HUES48 (cell line): ENCODE measurements around the gene TIA1.
A peak's percentile ranks its signal among the peaks of the same experiment; 100 is the strongest.
"Not testable (repeated sequence)": the region's sequence is repeated elsewhere in the genome, so short reads cannot be mapped to it uniquely, and the experiment has no call there.

ENCODE experiments used
- H3K27ac ChIP-seq: one replicate; pipeline ENCODE4 v1.7.0; 2013; ENCODE audit warnings: low read depth, low read length, inconsistent platforms
- H3K27me3 ChIP-seq: 2 replicates; pipeline ENCODE4 v1.6.1; 2013; ENCODE audit warnings: mild to moderate bottlenecking, low read length; ENCODE audit not compliant: control insufficient read depth, insufficient read depth
- H3K36me3 ChIP-seq: 2 replicates; pipeline ENCODE4 v1.6.1; 2013; ENCODE audit warnings: low read length; ENCODE audit not compliant: control insufficient read depth, insufficient read depth
- H3K4me1 ChIP-seq: 2 replicates; pipeline ENCODE4 v1.6.1; 2013; ENCODE audit warnings: mild to moderate bottlenecking, low read length; ENCODE audit not compliant: control insufficient read depth, insufficient read depth
- H3K4me3 ChIP-seq: 2 replicates; pipeline ENCODE4 v1.5.1; 2013; ENCODE audit warnings: mild to moderate bottlenecking, low read depth, low read length
- H3K9ac ChIP-seq: 2 replicates; pipeline ENCODE4 v1.6.1; 2013; ENCODE audit warnings: mild to moderate bottlenecking, low read depth, low read length, moderate library complexity
- H3K9me3 ChIP-seq: 2 replicates; pipeline ENCODE4 v1.6.1; 2013; ENCODE audit warnings: low read length; ENCODE audit not compliant: control insufficient read depth, insufficient read depth

TIA1 gene

DNA sequence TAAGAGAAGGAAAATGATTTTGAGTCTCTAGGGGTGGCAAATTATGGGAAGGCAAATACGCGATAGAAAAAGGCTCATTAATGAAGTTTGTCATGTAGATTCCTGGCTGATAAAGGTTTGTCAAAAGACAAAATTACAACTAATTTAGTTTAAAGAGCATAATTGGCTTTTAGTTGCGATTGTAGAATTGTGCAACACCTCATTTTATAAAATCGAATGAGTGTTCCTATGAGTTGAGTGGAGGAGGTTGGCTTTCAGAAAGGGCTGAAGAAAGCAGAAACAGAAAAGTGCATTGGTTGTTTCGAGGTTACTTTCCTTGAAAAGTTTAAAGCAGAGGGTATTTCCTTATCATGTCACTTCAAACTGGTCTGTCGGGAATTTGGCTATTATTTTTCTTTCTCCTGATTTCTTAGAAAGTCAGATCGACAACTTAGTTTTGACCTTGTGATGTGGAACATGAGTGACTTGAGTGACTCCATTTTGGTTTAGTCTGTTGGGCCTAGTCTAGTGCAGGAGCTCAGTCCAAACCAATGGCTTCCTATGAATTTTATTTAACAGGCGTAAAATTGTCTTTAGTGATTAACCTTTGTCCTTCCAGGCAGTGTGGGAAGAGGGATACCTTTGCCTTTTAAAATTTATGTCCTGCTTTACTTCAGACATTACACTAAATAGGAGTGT is 7.3 kb upstream of the TIA1 start:
- peaks cover 7% of the 10 kb centered on the region; the same call in 1 of the 2 replicates for H3K4me1 ChIP-seq
- no peak overlapping the region for H3K27ac ChIP-seq
- no peaks in the 10 kb centered on the region for H3K9me3 ChIP-seq
- H3K36me3 ChIP-seq: peaks cover 11% of the 10 kb centered on the region; the same call in 1 of the 2 replicates
- no peak overlapping the region for H3K4me3 ChIP-seq
- no peak overlapping the region for H3K9ac ChIP-seq
- H3K27me3 ChIP-seq: no peaks in the 10 kb centered on the region

DNA sequence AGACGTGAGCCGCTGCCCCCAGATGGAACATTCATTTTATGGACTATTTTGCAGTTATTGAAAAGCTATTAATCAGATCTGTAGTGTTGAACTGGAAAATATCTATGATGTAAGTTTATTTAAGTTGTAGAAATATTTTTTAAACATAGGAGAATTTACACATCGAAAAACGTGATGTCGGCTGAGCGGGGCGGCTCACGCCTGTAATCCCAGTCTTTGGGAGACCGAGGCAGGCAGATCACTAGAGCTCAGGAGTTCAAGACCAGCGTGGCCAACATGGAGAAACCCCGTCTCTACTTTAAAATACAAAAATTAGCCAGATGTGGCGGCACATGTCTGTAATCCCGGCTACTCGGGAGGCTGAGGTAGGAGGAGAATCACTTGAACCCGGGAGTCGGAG is 2.0 kb upstream of the TIA1 start:
- no peaks in the 10 kb centered on the region for H3K27me3 ChIP-seq
- H3K9ac ChIP-seq: no peak overlapping the region
- no peak overlapping the region for H3K27ac ChIP-seq
- H3K4me3 ChIP-seq: no peak overlapping the region
- H3K4me1 ChIP-seq: peaks cover 5% of the 10 kb centered on the region; the same call in 1 of the 2 replicates
- peaks cover 7% of the 10 kb centered on the region; the same call in 1 of the 2 replicates for H3K36me3 ChIP-seq
- no peaks in the 10 kb centered on the region for H3K9me3 ChIP-seq

DNA sequence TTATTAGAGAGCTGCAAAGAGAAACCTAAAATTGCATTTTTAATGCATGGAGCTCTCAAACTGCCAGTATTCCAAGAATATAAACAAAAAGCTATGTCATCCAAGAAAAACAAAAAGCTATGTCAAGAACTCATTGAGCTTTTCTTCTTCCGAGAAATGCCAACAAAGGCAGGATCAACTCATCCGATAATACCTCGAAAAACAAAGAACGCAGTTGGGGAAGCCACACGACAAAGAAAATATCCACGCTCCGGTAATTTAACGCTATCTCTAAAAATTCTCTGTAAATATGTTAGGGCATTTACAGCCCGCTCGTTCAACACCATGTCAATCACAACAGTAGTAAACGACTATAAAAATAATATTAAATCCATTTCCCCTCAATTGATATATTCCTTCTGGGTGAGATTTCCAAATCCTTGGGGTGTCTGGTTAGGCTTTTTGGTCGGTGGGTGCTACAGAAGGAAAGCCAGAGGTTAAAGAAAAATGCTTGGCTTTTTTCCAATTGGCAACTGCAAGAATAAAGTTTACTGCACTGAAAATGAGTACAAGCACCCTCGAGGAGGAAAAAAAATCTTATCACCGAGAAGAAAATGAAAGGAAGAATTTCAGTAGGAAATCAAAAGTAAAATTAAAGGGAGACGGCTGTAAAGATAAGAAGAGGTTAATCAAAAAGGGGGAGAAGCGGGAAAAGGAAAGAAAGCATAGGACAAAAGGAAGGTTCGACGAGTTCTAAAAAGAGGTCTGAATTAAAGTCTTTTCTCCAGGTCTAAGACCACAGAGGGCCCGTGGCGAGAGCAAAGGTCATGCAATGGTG is 856 bp downstream of the TIA1 start:
- peak overlapping the region; percentile 99 for H3K27ac ChIP-seq
- no peaks in the 10 kb centered on the region for H3K27me3 ChIP-seq
- H3K36me3 ChIP-seq: peaks cover 10% of the 10 kb centered on the region; the same call in 1 of the 2 replicates
- H3K4me1 ChIP-seq: peaks cover 23% of the 10 kb centered on the region
- H3K4me3 ChIP-seq: peak overlapping the region; percentile 100
- H3K9me3 ChIP-seq: no peaks in the 10 kb centered on the region
- peak overlapping the region; percentile 100 for H3K9ac ChIP-seq

DNA sequence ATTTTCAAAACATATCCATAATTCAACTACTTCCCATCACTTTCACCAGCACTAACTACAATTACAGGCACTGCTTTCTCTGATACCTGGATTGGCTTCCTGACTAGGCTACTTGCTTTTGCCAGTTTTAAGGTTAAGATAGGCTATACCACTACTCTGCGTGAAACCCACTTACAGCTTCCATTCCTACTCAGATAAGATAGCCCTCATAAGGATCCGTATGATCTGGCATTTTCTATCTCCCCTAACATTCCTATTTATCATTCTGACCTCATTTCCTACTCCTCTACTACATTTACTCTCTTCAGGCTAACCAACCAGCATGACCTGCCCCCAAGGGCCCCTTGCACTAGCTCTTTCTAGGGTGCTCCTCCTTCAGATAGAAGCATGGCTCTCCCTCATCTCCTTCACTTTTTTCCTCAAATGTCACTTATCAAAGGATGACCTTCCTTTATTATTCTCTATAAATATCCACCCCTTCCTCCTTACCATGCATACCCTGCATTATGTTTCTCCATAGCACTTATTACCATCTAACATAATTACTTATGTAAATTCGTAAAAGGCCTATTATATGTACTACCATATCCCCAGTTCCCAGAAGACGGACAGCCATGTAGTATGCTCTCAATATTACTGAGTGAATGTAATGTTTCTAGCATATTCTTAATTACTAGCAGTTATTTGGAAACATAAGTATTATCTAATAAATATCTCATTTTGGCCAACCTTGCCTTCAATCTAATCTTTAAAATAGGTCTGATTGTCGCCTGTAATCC is 4.4 kb downstream of the TIA1 start:
- H3K4me1 ChIP-seq: peaks cover 24% of the 10 kb centered on the region
- H3K36me3 ChIP-seq: peaks cover 37% of the 10 kb centered on the region
- H3K9me3 ChIP-seq: no peaks in the 10 kb centered on the region
- no peak overlapping the region; the same call in 1 of the 2 replicates for H3K4me3 ChIP-seq
- H3K27me3 ChIP-seq: no peaks in the 10 kb centered on the region
- H3K9ac ChIP-seq: no peak overlapping the region
- H3K27ac ChIP-seq: no peak overlapping the region

DNA sequence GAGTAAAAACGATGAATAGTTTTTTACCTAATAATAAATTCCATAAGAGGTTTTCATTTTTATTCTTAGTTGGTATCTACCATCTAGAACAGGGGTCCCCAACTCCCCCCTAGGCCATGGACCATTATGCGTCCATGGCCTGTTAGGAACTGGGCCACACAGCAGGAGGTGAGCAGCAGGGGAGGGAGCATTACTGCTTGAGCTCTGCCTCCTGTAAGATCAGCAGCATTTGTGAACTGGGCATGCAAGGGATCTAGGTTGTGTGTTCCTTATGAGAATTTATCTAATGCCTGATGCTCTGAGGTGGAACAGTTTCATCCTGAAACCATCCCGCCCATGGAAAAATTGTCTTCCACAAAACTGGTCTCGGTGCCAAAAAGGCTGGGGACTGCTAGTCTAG is 5.9 kb downstream of the TIA1 start:
- no peak overlapping the region for H3K9ac ChIP-seq
- peaks cover 24% of the 10 kb centered on the region for H3K4me1 ChIP-seq
- no peaks in the 10 kb centered on the region for H3K9me3 ChIP-seq
- no peak overlapping the region for H3K4me3 ChIP-seq
- H3K36me3 ChIP-seq: peaks cover 43% of the 10 kb centered on the region
- H3K27me3 ChIP-seq: no peaks in the 10 kb centered on the region
- H3K27ac ChIP-seq: no peak overlapping the region

DNA sequence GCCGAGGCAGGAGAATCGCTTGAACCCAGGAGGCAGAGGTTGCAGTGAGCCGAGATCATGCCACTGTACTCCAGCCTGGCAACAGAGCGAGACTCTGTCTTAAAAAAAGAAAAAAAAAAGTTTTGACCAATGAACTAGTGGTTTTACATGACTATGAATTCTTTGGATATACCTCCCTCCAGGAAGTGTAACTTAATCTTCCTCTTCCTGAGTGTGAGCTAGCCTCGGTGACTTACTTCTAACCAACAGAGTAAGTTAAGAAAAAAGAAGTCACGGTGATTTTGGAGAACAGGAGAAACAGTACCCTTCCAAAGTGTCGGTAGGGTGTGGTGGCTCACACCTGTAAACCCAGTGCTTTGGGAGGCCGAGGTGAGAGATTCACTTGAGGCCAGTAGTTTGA is 7.1 kb downstream of the TIA1 start:
- peaks cover 53% of the 10 kb centered on the region for H3K36me3 ChIP-seq
- H3K27me3 ChIP-seq: no peaks in the 10 kb centered on the region
- H3K9ac ChIP-seq: no peak overlapping the region
- H3K27ac ChIP-seq: no peak overlapping the region
- H3K4me3 ChIP-seq: no peak overlapping the region
- peaks cover 24% of the 10 kb centered on the region for H3K4me1 ChIP-seq
- H3K9me3 ChIP-seq: no peaks in the 10 kb centered on the region

DNA sequence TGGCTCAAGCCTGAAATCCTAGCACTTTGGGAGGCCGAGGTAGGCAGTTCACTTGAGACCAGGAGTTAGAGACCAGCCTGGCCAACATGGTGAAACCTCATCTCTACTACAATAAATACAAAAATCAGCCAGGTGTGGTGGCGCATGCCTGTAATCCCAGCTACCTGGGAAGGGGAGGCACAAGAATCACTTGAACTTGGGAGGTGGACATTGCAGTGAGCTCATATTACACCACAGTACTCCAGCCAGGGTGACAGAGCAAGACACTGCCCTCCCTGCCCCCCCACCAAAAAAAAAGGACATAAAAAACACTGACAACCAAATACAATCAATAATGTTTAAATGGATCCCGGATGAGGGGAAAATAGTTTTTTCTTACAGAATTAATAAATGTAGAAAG is 7.8 kb downstream of the TIA1 start:
- H3K27me3 ChIP-seq: no peaks in the 10 kb centered on the region
- peaks cover 20% of the 10 kb centered on the region for H3K4me1 ChIP-seq
- H3K27ac ChIP-seq: no peak overlapping the region
- no peak overlapping the region for H3K9ac ChIP-seq
- H3K9me3 ChIP-seq: no peaks in the 10 kb centered on the region
- peaks cover 56% of the 10 kb centered on the region for H3K36me3 ChIP-seq
- H3K4me3 ChIP-seq: no peak overlapping the region

DNA sequence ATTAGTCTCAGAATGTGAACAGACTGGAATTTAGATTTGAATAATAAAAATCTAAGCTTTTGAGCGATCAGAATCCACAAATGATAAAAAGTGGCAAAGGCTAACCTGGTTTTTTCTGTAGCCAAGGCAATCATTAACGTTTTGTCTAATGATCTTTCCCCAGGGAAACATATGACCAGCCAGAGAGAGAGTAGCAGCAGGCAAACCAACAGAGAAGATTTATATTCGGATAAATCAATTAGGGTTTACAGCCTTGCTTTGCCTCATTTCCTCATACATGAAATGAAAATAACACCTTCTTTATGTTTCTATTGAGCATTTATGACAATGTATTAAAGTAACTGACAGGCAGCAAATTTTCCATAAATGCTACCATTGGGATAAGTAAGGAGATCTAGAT is 14.5 kb downstream of the TIA1 start:
- no peak overlapping the region for H3K27ac ChIP-seq
- H3K36me3 ChIP-seq: peaks cover 82% of the 10 kb centered on the region
- H3K9me3 ChIP-seq: no peaks in the 10 kb centered on the region
- H3K27me3 ChIP-seq: no peaks in the 10 kb centered on the region
- H3K9ac ChIP-seq: no peak overlapping the region
- no peaks in the 10 kb centered on the region for H3K4me1 ChIP-seq
- no peak overlapping the region for H3K4me3 ChIP-seq

DNA sequence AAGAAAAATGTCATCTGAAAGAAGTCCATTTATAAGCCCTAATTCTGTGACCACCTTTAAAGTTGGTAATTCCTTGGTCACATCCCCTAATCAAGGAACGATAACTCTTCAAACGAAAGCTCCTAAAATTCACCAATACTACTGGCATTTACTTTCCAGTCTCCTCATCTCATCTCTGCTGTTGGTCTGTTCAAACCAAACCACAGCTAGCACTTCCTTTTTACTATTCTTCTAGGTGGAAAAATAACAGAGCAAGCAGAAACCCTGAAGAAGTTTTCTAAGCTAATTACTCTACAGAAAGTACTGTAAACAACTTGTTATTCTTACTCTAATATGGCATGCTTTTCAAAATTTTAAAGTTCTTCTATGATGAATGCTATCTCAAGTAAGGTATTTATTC is 21.6 kb downstream of the TIA1 start:
- Histone ChIP-seq H3K36me3 (peaks cover 98% of the 10 kb centered on the region), H3K9ac (no peak overlapping the region), H3K27ac (no peak overlapping the region), H3K27me3 (no peaks in the 10 kb centered on the region), H3K4me1 (no peaks in the 10 kb centered on the region), H3K9me3 (no peaks in the 10 kb centered on the region), H3K4me3 (no peak overlapping the region)

DNA sequence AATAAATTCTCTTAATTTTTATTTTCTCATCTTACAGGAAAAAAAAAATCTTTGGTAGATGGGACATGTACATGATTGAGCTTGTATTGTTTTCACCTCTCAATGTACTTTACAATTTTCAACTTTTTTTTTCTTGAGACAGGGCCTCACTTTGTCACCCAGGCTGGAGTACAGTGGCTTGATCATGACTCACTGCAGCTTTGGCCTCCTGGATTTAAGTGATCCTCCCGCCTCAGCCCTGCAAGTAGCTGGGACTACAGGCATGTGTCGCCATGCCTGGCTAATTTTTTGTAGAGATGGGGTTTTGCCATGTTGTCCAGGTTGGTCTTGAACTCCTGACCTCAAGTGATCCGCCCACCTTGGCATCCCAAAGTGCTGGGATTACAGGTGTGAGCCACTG is 25.1 kb downstream of the TIA1 start:
- H3K4me3 ChIP-seq, H3K4me1 ChIP-seq, H3K27me3 ChIP-seq, H3K27ac ChIP-seq, H3K9me3 ChIP-seq, H3K9ac ChIP-seq: not testable (repeated sequence)
- peaks cover 98% of the 10 kb centered on the region for H3K36me3 ChIP-seq
